ENCODE data around the gene GPI.
"Not testable (repeated sequence)": the region's sequence is repeated elsewhere in the genome, so short reads cannot be mapped to it uniquely, and the experiment has no call there.

The GPI gene
- 117 to 189 (median 146) reads per million in 4 experiments for total RNA-seq

- DNase-seq, result peak; percentile 52
Observed at GRCh38 chr19:34364830-34365462, at the start of gene GPI. Gene GPI (plus strand): TSS chr19:34365196. CDS start chr19:34365267, 71 bp downstream.

- no peak for DNase-seq
Observed at GRCh38 chr19:34316247-34316646, 48.7 kb upstream of the GPI start.

DNA sequence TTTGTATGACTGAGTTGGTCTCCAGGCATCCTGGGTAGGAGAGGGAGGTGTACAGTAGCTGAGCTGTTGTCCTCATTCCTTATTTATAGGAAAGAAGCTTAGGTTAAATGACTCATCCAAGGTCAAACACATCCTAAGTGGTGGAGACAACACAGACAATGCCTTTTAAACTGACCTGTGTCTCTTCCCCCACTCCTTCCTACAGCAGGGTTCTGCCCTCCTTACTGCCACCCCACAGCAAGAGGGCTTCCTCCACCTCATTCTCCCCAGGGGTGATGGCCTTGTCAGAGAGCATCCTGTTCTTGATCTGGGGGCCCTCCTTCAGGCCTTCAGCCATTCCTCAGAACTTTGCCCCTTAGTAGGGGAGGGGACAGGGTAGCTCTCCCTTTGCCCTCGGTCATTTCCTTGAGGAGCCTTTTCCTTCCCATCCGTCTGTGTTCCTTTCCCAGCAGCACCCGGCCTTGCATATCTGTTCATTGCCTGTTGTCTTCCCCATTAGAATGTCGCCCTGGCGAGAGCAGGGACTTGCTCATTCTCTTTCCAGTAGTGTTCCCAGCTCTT, 48.2 kb upstream of the GPI start:
- no peak for DNase-seq

DNA sequence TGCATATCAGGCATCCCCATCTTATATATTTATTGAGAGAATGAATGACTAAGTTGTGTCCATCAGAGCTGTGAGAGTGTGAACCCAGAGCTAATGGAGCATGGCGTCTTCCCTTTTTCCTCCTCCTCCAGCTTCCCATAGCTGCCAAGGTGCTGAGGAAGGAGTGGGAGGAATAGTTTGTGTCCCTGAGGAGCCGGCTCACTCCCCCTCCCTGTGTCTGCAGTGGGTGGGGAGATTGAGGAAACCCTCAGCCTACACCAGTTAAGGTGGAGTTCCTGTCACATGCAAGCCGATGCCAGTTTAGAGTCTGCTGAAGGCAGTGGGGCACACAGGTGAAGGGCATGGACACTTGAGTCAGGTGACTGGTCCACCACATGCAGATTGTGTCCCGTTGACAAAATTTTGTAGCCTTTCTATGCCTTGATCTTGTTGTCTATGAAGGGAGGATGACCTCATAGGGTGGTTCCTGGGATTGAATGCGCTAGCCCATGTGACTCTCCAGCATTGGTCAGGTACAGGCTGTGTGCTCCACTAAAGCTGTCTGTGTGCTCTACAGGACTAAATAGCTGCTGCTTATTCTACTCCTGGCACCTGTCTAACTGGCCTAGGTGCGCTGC, 47.6 kb upstream of the GPI start:
- no peak for DNase-seq

DNA sequence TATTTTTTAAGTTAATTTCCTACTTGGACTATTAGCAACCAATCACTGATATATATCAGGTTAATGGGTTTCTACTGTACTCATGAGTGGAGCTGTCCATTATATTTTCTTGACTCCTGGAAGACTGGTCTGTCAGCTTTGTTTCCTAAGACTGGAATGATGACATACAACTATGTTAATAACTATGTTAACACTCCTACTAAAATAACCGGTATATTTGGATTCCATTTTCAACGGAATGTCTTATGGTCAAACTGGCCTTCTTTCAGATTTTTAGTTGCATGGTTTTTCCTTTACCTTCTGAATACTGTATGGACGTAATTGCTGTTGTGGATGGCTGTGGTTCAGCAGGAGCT, 45.8 kb upstream of the GPI start:
- no peak for DNase-seq

DNA sequence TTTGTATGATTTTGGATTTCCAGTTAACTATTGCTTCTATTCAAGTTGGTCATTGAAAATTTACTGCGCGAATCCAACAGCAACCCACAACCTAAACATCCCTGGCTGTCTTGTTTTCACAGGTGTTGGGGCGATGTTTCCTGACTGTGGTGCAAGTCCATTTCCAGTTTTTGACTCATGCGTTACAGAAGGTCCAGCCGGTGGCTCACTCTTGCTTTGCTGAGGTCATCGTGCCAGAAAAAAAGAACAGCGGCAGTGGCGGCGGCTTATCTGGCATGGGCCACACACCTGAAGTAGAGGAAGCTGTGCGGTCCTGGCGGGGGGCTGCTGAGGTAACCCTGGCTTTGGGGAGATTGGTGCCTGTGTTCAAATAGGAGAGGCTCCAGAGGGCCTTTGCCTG, 45.2 kb upstream of the GPI start:
- DNase-seq, result no peak

DNA sequence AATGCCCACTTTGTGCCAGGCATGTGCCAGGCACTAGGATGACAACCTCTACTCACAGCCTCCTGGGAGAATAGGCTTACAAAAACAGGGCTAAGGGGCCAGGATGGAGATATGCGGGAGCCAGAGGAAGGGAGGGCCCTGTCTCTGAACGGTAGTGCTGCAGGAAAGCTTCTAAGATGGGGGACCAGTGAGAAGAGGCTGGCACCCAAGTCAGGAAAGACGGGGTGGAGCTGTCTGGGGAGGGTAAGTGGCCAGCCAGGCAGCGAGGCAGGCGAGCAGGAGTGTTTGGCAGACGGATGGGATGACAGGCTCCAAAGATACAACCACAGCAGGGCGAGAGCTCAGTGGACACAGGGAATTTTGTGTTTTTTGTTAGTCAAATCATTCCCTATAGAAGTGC, 44.7 kb upstream of the GPI start:
- DNase-seq, result no peak

DNA sequence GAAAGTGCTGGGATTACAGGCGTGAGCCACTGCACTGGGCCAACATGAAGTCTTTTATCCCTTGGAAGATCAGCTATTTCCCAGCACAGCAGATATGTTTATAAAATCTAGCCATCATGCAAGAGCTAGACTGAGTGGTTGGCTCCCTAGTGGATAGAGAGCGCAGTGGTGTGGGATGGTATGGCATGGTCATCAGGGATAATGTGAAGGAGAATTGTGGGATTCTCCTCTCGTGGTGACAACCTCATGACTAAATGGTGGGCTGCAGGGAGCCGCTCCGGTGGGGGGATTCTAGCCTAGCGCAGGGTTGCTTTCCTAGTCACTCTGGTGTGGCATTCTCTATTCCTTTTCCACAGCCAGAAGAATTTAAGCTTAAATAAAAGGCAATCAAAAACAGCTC, 43.3 kb upstream of the GPI start:
- DNase-seq, result no peak

- DNase-seq, result no peak
Observed at GRCh38 chr19:34323433-34324204, 41.4 kb upstream of the GPI start.

DNA sequence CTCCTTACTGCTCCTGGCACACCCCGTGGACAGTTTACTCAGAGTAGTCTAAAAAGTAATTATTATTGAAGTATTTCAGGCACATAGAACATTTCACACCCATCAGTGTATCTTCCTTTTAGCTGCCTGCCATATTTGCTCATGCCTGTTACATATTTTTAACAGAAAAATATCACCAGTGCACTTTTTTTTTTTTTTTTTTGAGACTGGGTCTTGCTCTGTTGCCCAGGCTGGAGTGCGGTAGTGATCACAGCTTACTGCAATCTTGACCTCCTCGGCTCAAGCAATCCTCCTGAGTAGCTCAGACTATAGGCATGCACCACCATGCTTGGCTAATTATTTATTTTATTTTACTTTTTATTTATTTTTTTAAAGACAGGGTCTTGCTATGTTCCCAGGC, 40.7 kb upstream of the GPI start:
- no peak for DNase-seq

- no peak for DNase-seq
Observed at GRCh38 chr19:34325181-34325580, 39.8 kb upstream of the GPI start.

GRCh38 chr19:34325981-34326787, 38.8 kb upstream of the GPI start:
- no peak for DNase-seq

DNA sequence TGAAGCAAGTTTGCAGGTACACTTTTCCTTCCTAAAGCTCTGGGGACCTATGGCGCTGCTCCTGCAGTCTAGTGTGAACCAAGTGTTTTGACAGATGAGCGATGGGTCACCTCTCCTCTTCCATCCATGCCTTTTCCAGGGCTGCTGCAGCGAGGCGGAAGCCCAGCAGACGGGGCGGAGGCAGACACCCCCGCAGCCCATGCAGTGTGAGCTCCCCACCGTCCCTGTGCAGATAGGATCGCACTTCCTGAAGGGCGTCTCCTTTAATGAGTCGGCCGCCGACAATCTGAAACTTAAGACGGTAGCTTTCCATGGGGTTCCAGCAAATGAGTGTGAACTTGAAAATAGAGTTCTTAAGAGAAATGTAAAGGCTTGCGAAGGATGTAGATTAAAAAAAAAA, 37.1 kb upstream of the GPI start:
- no peak for DNase-seq

- no peak for DNase-seq
Observed at GRCh38 chr19:34328982-34329381, 36.0 kb upstream of the GPI start.

DNA sequence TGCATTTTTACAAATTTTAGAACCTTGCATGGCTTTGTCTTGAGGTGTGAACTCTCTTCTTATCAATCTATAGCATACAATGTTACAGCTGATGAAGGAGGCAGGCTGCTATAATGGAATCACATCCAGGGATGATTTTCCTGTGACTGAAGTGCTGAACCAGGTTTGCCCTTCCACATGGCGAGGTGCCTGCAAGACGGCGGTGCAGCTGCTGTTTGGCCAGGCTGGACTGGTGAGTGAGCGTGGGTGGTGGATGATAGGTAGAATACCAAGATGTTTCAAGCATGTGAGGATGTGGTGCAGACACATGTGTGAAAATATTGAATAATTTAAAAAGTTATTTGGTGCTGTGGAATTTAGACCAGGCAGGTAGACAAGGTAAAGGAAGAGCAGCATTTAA, 34.9 kb upstream of the GPI start:
- DNase-seq, result no peak

- DNase-seq, result not testable (repeated sequence)
Observed at GRCh38 chr19:34330596-34330995, 34.4 kb upstream of the GPI start.

DNA sequence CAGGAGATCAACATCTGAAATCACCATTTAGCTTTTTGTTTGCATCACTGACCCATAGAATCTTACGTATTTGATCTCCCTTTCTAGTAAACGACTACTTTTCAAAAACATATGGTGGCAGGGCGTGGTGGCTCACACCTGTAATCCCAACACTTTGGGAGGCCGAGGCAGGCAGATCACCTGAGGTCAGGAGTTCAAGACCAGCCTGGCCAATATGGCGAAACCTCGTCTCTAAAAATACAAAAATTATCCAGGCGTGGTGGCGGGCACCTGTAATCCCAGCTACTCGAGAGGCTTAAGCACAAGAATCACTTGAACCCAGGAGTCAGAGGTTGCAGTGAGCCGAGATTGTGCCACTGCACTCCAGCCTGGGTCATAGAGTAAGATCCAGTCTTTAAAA, 33.4 kb upstream of the GPI start:
- DNase-seq, result not testable (repeated sequence)

- no peak for DNase-seq
Observed at GRCh38 chr19:34332027-34332760, 32.8 kb upstream of the GPI start.

GRCh38 chr19:34335914-34336313, 29.1 kb upstream of the GPI start:
- no peak for DNase-seq

DNA sequence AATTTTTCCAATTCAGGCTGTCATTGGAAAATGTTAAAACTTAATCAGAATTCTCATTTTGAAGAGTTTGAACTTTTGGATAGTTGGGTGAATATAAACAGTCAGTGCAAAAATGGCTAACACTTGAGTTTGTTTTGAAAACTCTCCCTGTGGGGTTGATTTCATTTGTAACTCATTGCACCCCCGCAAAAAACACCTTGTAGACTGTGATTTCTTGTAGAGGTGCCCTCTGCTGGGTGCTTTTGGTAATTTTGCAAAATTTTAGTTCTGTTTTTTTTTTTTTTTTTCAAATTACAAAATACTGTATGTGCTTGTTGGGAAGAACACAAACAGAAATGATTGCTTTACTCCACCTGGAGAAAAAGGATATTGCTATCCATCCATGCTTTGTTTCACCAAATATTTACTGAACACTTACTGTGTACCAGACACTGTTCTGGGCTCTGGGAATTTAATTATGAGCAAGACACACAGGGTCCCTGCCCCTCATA, 28.2 kb upstream of the GPI start:
- DNase-seq, result peak; percentile 9

DNA sequence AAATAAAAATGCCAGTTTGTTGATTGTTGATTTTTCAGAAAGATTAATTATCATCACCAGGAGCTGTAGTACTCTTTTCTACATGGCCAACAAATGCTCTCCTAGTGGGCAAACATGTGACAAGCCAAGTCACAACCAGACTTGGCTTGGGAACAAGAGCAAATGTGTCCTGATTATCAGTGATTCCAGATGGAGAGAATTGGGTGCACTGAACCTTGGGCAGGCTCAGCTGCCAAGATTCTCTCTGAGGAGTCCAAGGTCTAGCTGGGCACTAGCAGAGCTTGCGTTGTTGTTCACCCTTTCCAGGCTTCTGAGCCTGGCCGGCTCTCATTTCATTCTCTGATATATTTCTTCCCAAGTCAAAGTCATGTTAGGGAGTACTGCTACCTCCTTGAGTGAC, 27.3 kb upstream of the GPI start:
- DNase-seq, result no peak
